HepG2 (cell line): ENCODE measurements around the gene HTRA2. TPM values are rescaled to one million over a fixed set of nuclear protein-coding genes. Genes with fewer than 3 reads are reported as not detected.

Source experiments
- ATF4 ChIP-seq, 2 experiments: fragments of 450-650 bp in 1 of 2; sonication (generic) in 1 of 2; formaldehyde crosslinking; IDR thresholded peaks; 2 replicates each; pipeline versions ENCODE4 v1.5.0 to v1.8.0; 2020 to 2022; ENCODE audit warnings: mild to moderate bottlenecking in 1 of 2, missing genetic modification reagents in 1 of 2
- ATF5 ChIP-seq: sonication (generic); formaldehyde crosslinking; IDR thresholded peaks from 2 replicates; pipeline ENCODE4 v1.4.0; 2020; ENCODE audit warnings: mild to moderate bottlenecking, low read depth, missing genetic modification reagents
- CCDC6 ChIP-seq: sonication (generic); formaldehyde crosslinking; IDR thresholded peaks from 2 replicates; pipeline ENCODE4 v1.8.1; 2022; ENCODE audit warnings: mild to moderate bottlenecking, missing genetic modification reagents, moderate library complexity
- FOSL1 ChIP-seq: sonication (generic); formaldehyde crosslinking; IDR thresholded peaks from 2 replicates; pipeline ENCODE4 v1.9.0; 2021; ENCODE audit warnings: missing genetic modification reagents, borderline replicate concordance
- FOXM1 ChIP-seq: sonication (generic); formaldehyde crosslinking; IDR thresholded peaks from 2 replicates; pipeline ENCODE4 v1.5.0; 2020; ENCODE audit warnings: missing genetic modification reagents
- HDAC6 ChIP-seq: fragments of 200-600 bp; sonication (generic); IDR thresholded peaks from 2 replicates; pipeline ENCODE4 v1.7.0; 2017; ENCODE audit warnings: mild to moderate bottlenecking, antibody characterized with exemption, low read length, low read depth
- JDP2 ChIP-seq: sonication (generic); formaldehyde crosslinking; IDR thresholded peaks from 2 replicates; pipeline ENCODE4 v1.8.1; 2022; ENCODE audit warnings: missing genetic modification reagents, borderline replicate concordance
- KLF6 ChIP-seq: IDR thresholded peaks from 2 replicates; pipeline ENCODE4 v1.8.0; 2016; ENCODE audit warnings: missing biosample characterization, missing genetic modification reagents
- KMT2A ChIP-seq: sonication (generic); formaldehyde crosslinking; IDR thresholded peaks from 2 replicates; pipeline ENCODE4 v1.4.0; 2020; ENCODE audit warnings: missing genetic modification reagents
- SMC3 ChIP-seq: IDR thresholded peaks from 2 replicates; pipeline ENCODE4 v1.6.1; 2011; ENCODE audit warnings: low read length, improper control_type of control experiment
- SYNCRIP ChIP-seq: fragments of 200-400 bp; formaldehyde crosslinking; IDR thresholded peaks from 2 replicates; pipeline ENCODE4 v1.6.1; 2018; ENCODE audit warnings: mild to moderate bottlenecking, low read depth, low read length; ENCODE audit not compliant: insufficient read depth
- XBP1 ChIP-seq: sonication (generic); formaldehyde crosslinking; IDR thresholded peaks from 2 replicates; pipeline ENCODE4 v1.5.0; 2020; ENCODE audit warnings: missing genetic modification reagents
- ZNF143 ChIP-seq: sonication (generic); formaldehyde crosslinking; IDR thresholded peaks from 2 replicates; pipeline ENCODE4 v1.4.0; 2020; ENCODE audit warnings: missing genetic modification reagents
- ZNF224 ChIP-seq: sonication (generic); formaldehyde crosslinking; IDR thresholded peaks from 2 replicates; pipeline ENCODE4 v1.5.0; 2020; ENCODE audit warnings: mild to moderate bottlenecking, missing genetic modification reagents
- ZNF503 ChIP-seq: sonication (generic); formaldehyde crosslinking; IDR thresholded peaks from 2 replicates; pipeline ENCODE4 v1.4.0; 2020; ENCODE audit warnings: missing genetic modification reagents
- ZNF546 ChIP-seq: sonication (generic); formaldehyde crosslinking; conservative IDR thresholded peaks from 2 replicates; pipeline ENCODE4 v1.8.1; 2023; ENCODE audit warnings: mild to moderate bottlenecking, missing genetic modification reagents
- ZNF570 ChIP-seq: sonication (generic); formaldehyde crosslinking; IDR thresholded peaks from 2 replicates; pipeline ENCODE4 v1.4.0; 2020; ENCODE audit warnings: mild to moderate bottlenecking, missing genetic modification reagents, borderline replicate concordance
- ZNF839 ChIP-seq: sonication (generic); formaldehyde crosslinking; IDR thresholded peaks from 2 replicates; pipeline ENCODE4 v1.4.0; 2020; ENCODE audit warnings: missing genetic modification reagents, mild to moderate bottlenecking, borderline replicate concordance
- polyA plus RNA-seq, 8 experiments: library from polyadenylated mRNA; depleted of rRNA in 3 of 8; stranded (reverse) in 7 of 8; unstranded in 1 of 8; fragments of >200 nt; fragmentation: Illumina TruSeq in 4 of 8; extraction: Trizol in 4 of 8; gene quantifications; 2 replicates each; pipeline versions ENCODE4 v1.2.1 to v1.2.3, GENCODE V29; 2011 to 2016; ENCODE audit warnings: low read depth in 4 of 8, missing spikeins in 1 of 8, mixed read lengths in 1 of 8; ENCODE audit not compliant: insufficient read depth in 1 of 8
- total RNA-seq, 5 experiments: library from RNA; depleted of rRNA; stranded (reverse); fragments of >200 nt; fragmentation: Illumina TruSeq; extraction: Trizol; gene quantifications; 2 replicates each; pipeline ENCODE4 v1.2.3, GENCODE V29; 2016; ENCODE audit warnings: low read depth in 1 of 5
- TF ChIP-seq, protein P1 (sequence below): sonication (generic); formaldehyde crosslinking; IDR thresholded peaks from 2 replicates; pipeline ENCODE4 v1.4.0; 2020; ENCODE audit warnings: mild to moderate bottlenecking, missing genetic modification reagents
- TF ChIP-seq, protein P2 (sequence below): sonication (generic); formaldehyde crosslinking; IDR thresholded peaks from 2 replicates; pipeline ENCODE4 v1.4.0; 2020; ENCODE audit warnings: missing genetic modification reagents

Gene HTRA2
- total and polyA plus RNA-seq, 2 of the 13 experiments (the other 11 are each of a cell fraction or from before 2014, with no cell fraction given): 47.7 to 50.3 TPM

GRCh38 chr2:74502720-74503505 lies 26.8 kb upstream of the HTRA2 start (continued):
- TF ChIP-seq ZNF503 (CRISPR knock-in tag) (0 out of 2 replicates have a peak, but pooled peaks have one; percentile 55), SYNCRIP (no peak), KMT2A (CRISPR knock-in tag) (peak; percentile 60), XBP1 (CRISPR knock-in tag) (no peak), ATF4 (CRISPR knock-in tag; IDR thresholded peaks at IDR 0.05) (no peak), FOXM1 (CRISPR knock-in tag) (no peak), CCDC6 (CRISPR knock-in tag) (peak; percentile 36; the same call in 1 of the 2 replicates), KLF6 (no peak), ZNF839 (CRISPR knock-in tag) (no peak; the same call in 1 of the 2 replicates), ZNF546 (no peak; the same call in 1 of the 2 replicates), ZNF224 (CRISPR knock-in tag) (peak; percentile 90; the same call in 1 of the 2 replicates), ATF5 (no peak), ZNF143 (CRISPR knock-in tag) (no peak; the same call in none of the 2 replicates), SMC3 (no peak; the same call in 1 of the 2 replicates), HDAC6 (no peak), FOSL1 (CRISPR knock-in tag) (0 out of 2 replicates have a peak, but pooled peaks have one; percentile 57), ZNF570 (CRISPR knock-in tag) (no peak; the same call in 1 of the 2 replicates), JDP2 (CRISPR knock-in tag) (peak; percentile 31; the same call in 1 of the 2 replicates)
- TF ChIP-seq, protein P1, sequence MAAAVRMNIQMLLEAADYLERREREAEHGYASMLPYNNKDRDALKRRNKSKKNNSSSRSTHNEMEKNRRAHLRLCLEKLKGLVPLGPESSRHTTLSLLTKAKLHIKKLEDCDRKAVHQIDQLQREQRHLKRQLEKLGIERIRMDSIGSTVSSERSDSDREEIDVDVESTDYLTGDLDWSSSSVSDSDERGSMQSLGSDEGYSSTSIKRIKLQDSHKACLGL (CRISPR knock-in tag): peak; percentile 69
- TF ChIP-seq, protein P2, sequence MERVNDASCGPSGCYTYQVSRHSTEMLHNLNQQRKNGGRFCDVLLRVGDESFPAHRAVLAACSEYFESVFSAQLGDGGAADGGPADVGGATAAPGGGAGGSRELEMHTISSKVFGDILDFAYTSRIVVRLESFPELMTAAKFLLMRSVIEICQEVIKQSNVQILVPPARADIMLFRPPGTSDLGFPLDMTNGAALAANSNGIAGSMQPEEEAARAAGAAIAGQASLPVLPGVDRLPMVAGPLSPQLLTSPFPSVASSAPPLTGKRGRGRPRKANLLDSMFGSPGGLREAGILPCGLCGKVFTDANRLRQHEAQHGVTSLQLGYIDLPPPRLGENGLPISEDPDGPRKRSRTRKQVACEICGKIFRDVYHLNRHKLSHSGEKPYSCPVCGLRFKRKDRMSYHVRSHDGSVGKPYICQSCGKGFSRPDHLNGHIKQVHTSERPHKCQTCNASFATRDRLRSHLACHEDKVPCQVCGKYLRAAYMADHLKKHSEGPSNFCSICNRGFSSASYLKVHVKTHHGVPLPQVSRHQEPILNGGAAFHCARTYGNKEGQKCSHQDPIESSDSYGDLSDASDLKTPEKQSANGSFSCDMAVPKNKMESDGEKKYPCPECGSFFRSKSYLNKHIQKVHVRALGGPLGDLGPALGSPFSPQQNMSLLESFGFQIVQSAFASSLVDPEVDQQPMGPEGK (CRISPR knock-in tag): peak; percentile 73
